Measurements from ENCODE around the gene LANCL1.
"Not testable (repeated sequence)": the region's sequence is repeated elsewhere in the genome, so short reads cannot be mapped to it uniquely, and the experiment has no call there.

LANCL1 gene

DNA sequence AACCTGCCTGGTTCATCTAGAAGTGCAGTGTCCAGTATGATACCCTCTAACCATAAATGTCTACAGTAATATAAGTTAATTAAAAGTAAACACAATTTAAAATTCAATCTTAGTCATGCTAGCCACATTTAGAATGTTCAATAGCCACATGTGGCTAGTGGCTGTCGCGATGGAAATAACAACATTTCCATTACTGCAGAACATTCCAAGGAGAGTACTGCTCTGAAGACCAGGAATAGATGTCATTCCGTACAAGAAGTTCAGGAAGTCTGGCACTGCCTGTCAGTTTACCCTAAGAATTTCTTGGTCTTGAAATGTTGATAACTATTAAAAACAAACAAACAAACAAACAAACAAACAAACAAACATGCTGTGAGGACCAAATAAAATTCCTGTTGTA is 17.2 kb downstream of the LANCL1 start:
- DNase-seq, result no peak

DNA sequence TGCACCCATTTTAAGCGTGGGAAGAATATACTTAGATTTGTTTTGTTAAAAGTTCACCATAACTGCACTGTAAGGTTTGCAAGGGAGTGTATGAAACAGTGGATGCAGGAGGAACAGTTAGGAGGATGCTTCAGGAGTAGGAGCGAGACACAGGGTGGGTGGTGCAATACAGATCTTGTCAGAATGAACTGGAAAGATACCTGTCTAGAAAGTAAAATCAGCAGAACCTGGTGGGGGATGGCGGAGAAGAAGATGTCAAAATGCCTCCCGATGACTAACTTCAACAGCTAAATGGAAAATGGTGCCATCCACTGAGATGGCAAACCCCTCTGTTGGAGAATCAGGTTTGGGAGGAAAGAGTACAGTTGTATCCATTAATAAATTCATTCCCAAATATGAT is 18.2 kb downstream of the LANCL1 start:
- DNase-seq, result no peak

DNA sequence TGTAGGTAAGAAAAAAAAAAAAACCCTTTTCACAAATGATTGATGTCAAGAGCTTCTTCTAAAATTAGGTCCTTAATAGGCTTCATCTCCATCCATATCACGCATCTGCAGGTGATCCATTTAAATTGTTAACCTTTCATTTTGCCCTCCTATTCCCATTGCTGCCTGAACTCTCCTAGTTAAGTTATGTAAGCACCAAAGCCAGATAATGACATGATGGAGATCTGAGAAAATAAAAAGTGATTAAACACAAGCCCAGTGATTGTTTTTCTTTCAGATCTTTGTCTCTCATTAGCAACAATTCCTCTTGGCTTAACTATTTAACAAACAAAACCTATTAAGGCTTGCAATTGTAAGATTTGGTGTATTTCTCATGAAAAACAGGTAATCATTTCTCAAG is 20.0 kb downstream of the LANCL1 start:
- DNase-seq, result no peak

DNA sequence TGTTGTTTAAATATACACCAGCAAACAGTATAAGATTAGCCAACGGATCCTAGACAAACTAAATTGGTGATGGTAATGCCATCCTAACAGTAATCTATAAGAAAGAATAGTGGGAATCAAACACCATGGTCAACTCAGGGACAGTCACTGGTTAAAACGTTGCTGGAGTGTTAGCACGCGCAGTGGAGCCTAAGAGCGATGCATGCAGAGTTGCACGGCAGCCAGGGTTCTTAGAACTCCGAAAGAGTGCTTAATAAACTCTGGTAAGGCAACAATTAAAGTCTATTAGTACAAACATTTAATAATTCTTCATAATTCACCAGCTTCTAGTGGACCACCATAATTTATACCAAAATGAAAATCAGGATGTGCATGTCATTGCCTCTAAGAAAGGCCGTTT is 22.2 kb downstream of the LANCL1 start:
- no peak for DNase-seq

DNA sequence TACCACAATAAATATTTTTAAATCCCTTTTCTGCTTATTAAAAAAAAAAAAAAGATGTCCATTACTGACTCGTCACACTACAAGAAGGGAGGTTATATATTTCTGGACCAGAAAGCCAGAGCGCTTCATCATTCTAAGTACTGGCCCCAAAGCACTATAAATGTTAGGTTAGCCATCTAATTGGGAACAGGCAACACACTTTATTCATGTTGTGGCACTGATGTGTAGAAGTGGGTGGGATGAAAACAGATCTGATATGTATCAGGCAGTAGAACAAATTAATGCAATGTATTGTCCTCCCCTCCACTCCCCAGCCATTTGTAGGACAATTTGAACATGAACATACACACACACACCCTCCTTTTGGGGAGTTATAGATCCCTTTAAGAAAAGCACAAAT is 24.4 kb downstream of the LANCL1 start:
- no peak for DNase-seq

DNA sequence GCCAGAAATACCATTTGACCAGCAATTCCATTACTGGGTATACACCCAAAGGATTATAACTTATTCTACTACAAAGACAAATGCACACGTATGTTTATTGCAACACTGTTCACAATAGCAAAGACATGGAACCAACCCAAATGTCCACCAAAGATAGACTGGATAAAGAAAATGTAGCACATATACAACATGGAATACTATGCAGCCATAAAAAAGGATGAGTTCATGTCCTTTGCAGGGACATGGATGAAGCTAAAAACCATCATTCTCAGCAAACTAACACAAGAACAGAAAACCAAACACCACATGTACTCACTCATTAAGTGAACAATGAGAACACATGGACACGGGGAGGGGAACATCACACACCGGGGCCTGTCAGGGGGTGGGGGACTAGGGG is 25.6 kb downstream of the LANCL1 start:
- DNase-seq, result not testable (repeated sequence)

DNA sequence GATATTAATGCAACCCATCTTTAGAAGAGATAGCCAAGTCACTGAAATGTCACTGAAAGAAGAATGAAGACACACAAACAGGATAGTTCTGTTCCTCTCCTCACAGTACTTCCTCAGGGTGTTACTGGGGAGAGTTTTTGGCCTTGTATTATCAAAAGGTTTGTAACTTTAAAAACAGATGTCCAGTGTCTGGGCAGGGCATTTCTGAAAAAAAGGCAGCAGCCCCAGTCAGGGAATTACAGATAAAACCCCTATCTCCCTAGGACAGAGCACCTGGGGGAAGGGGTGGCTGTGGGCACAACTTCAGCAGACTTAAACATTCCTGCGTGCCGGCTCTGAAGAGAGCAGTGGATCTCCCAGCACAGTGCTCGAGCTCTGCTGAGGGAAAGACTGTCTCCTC is 30.8 kb downstream of the LANCL1 start:
- DNase-seq, result no peak

DNA sequence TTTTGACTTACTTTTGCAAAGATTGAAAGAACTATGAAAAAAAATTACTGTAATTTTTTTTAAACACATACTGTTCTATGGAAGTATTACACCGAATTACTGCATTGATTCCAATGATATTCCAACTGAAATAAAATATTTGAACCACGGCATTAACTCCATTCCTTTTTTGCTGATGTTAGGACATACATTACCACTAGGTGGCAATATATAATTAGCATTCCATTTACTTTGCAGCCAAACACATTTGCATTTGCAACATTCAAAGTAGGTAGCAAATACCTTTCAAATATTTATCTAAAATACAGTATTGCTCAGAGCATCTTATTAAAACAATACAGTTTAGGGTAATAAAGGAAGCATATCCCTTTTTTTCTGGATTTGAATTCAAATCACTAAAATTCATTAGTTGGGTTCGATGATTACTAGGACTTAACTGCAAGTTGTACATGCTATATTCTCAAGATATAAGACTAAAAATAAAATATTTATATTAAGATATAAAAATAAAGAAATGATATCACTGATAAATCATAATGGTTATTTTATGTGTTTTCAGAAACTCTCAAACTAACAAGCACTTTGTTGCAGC is 31.3 kb downstream of the LANCL1 start:
- no peak for DNase-seq

DNA sequence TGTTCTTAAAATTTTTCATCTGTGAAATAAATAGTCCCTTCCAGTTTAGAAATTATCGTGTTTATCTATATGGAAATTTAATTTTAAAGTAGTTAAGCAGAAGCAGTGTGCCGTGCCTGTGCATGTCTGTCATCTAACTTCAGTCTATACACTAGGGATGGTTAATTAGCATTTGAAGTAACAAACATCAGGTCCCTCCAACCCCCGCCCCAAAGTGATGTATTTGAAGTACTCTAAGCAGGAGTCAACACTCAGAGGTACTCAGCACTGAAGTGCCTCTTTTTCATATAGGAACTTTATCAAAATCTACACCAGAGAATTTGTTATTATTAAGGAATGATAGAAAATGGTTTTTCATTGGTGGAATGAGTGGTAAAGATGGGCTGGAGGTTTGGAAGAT is 33.0 kb downstream of the LANCL1 start:
- DNase-seq, result no peak

DNA sequence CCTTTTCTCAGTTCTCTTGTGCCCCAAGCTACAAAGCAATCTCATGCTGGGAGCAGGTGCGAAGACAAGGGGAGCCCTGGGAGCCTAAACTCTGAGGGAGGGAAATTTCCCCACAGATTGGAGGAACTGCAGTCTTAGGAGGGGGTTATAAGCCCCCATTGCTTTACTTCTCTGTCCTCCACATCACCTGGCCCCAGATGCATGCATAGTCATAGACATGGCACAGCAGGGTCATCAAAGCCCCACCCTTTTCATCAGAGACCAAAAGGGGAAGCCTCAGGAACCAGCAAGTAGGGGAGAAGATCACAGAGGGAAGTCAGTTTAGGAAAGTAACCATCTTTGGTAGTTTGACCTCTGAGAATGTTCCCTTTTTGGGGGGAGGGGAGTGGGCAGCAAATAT is 33.7 kb downstream of the LANCL1 start:
- DNase-seq, result no peak

DNA sequence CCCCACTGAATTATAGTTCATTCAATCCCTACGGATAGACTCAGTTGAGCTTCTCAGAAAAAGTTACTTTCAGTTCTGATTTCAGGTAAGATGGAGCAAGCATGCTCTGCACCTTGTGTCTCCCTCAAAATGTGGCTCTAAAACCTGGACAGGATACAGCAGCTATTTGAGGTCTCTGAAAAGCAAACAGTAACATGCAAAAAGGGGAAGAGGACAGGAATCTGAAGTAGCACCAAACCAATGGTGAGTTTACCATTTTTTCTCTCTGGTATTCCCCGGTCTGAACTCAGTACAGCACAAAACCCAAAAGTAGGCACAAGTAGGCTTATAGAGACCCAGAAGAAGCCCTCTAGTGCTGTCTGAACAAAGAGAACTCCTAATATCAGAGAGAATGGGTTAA is 34.1 kb downstream of the LANCL1 start:
- no peak for DNase-seq

DNA sequence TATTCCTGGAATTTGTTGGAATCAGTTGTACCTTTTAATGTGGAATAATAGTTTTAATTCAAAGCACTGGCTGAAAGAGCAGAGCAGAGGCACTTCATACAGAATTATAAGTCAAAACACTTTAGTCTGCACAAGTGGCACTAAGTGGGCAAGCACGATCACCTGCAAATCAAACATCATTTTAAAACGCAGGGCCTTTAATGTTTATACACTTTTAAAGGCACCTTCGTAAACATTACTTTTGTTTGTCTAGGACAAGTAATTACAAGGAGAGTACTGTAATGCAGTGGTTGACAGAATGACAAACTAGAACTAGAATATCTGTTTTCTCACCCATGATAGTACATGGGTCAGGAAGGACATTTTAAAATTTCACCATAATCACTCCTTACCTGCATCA is 36.4 kb downstream of the LANCL1 start:
- no peak for DNase-seq

DNA sequence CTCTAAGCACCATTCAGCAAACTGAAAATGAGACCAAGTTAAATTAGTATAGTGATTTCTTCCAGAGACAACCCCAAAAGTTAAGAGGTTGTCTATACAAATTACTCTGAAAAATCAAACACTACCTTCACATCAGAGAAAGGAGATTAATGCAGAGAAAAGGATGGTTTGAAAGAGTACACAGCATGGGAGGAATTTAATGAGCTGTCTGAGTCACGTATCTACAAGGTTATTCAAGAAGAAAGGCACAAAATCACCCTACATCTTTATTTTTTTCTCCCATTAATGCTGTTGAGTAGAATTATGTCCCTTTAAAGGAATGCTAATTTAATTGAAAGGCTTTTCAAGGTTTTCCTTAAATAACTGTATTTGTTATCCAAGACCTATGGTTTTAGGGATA is 41.1 kb downstream of the LANCL1 start:
- DNase-seq, result no peak

DNA sequence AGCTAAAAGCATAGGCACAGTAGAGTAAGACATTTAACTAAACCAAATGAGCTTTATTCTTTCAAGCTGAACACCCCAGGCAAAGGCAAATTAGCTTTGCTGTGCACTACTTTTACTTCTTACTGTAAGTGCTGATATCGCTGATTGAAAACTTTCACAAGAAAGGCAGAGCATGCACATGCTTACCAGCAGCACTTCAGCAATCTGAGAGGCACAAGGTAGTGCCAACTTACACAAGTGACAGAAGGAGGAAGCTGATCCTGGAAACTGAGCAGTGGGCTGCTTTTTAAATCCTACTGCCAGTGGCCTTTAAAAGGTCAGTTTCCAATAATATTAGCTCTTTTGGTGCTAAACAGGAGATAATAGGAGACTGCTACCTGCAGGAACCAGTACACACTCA is 43.9 kb downstream of the LANCL1 start:
- no peak for DNase-seq

DNA sequence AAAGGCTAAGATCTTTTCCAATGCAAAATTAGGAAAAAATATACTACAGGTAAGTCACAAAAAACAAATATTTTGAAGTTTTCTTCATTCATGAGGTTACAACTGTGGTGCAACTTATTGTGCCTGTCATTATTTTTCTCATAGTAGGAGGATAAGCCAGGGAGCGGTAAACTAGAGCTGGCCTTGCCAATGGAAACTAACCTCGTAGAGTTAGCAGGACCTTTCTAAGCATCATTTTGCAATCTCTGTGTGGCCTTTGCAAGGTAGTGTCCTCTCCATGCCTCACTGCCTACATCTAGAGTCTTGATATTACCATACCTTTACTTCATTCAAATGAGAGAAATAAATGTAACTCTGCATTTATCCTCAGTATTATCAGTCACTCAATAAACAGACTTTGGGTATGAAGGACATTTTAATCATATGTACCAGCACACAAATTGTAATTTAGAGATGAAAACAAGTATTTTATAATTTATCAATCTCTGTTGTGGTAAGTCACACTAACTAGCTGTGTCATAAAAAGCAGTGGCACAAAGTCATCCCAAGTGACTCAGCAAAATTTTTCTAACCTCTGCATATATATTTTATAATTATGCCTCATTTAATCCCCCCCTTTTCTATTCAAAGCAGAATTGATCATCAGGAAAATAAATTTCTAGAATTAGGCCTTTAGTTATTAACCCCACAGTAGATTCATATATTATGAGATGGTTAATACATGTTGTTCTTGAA is 47.0 kb downstream of the LANCL1 start:
- DNase-seq, result no peak

DNA sequence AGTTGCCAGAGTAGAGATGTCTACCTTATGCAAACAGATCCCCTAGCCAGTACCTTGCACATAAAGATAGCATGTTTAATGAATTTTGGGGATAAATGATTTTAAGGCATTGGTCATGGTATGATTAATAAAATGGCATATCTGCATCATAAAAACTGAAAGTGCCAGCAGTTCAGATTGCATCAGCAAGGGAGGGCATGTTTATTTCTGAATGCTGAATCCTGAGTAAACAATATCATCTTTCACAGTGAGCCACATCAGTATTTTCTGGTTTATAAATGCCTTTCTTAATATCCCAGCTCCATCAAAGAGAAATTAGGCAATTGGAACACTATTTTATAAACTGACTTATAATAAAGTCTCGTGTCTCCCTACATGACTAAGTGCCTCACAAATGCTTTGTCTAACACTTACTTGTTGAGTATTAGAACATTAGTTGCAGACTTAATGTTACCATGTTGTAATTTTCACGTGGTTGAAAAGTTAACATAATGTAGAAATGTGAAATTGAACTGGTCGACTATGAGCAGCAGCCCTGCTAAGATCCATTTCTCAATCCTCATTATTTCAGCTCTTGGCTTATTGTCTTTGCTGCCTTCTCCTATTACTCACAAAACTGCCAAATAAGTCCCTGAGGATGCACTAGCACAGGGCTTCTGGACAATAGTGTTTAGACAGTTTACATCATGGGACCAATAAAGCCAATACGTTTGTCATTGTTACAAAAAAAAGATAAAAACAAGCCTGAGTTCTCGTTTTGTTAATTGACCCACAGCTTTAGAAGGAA is 48.0 kb downstream of the LANCL1 start:
- DNase-seq, result no peak

DNA sequence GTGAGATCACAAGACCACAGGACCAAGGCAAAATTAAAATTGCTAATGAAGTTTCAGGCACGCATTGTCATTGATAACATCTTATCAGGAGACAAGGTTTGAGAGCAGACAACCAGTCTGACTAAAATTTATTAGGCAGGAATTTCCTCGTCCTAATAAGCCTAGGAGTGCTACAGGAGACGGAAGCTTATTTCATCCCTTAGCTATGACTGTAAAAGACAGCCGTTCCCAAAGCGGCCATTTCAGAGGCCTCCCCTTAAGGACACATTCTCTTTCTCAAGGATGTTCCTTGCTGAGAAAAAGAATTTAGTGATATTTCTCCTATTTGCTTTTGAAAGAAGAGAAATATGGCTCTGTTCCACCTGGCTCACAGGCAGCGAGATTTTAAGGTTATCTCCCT is 49.2 kb downstream of the LANCL1 start:
- not testable (repeated sequence) for DNase-seq

DNA sequence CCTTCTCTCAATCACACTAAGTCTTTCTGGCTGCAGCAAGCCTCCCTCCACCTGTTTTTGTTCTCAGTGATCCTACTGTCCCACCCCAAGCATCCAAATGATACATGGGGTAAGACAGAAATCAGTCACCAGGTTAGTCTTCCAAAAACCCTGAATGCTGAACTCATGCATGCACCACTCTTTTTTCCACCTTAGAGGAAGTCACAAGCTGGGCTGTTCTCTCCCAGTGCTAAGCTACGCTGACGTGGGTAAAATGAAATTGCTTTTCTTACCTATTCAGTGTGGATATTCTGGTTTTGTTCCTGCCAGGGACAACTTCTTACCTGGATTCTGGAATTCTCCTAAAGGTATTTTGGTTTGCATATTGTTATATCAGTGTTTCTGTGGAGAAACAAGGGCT is 54.2 kb downstream of the LANCL1 start:
- no peak for DNase-seq

DNA sequence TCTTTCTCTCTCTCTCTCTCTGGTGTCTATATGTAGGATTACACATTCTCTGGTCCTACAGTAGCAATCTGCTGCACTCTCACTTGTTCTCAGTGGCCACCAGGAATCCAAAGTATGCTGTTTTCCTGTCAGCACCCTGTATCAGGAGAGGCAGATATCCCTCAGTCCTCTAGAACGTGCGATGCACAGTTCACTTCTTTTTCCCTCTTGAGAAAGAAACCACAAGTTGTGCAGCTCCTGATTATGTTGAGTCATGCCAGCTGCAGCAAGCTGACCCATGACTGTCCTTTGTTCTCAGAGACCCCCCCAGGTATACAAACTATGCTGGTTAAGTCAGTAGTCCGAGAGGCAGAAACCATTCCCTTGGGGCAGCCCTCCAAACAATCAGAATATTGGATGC is 54.6 kb downstream of the LANCL1 start:
- no peak for DNase-seq

DNA sequence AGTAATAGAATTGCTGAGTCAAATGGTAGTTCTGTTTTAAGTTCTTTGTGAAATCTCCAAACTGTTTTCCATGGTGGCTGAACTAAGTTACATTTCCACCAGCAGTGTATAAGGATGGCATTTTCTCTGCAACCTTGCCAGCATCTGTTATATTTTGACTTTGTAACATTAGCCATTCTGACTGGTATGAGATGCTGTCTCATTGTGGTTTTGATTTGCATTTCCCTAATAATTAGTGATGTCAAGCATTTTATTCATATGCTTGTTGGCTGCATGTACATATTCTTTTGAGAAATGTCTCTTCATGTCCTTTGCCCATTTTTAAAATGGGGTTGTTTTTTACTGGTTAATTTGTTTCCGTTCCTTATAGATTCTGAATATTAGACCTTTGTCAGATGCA is 63.9 kb downstream of the LANCL1 start:
- DNase-seq, result no peak

DNA sequence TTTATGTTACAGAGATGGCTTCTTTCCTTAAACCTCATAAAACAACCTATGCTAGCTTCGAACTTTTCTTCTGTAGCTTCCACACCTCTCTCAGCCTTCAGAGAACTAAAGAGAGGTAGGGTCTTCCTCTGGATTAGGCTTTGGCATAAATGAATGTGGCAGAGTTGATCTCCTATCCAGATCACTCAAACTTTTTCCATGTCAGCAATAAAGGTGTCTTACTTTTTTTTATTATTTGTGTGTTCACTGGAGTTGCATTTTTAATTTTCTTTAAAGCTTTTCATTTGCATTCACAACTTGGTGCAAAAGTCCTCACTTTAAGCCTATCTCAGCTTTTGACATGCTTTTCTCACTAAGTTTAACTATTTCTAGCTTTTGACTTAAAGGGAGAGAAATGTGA is 66.0 kb downstream of the LANCL1 start:
- no peak for DNase-seq

DNA sequence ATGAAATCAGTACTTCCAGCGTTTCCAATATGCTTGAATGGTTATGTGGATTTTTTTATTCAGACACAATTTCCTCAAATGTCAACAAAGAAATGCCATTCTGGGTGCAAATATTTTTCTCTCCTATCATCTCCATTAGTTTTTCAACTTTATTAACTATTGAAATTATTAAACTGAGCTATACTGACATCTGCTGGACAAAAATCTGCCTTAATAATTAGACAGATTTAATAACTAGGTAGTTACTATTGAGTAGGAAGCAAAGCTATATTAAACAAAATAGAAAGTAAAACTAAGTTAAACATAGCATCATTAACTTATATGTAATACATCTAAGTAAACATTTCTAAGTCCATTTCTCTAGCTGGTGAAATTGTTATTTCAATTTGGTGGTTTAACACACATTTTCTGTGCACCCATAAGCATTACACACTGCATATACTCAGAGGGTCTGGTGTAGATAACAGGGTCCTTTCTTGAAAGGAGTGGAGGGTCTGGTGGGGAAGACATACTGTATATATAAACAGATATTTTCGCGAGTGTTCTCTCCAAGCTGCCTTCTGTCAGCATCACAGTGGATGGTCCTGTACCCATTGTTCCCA is 77.0 kb downstream of the LANCL1 start:
- no peak for DNase-seq

DNA sequence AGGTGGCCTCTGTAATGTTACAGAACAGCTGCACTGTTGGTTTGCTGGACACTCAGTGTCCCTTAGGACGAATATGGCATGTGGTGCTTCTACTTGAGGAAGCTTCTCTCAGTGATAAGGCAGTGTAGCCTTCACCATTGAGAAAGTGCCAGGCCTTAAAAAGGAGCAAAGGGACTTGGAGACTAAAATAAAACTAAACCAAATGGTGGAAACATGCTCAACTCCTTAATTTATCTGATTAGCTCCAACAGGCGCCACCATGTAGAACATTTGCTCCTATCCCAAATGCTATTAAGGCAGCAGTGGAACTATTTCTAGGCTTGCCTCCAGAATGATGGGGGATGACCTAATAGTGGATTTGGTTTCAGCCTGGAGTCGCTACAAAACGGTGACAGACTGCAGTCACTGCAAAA is 84.1 kb downstream of the LANCL1 start:
- no peak for DNase-seq

DNA sequence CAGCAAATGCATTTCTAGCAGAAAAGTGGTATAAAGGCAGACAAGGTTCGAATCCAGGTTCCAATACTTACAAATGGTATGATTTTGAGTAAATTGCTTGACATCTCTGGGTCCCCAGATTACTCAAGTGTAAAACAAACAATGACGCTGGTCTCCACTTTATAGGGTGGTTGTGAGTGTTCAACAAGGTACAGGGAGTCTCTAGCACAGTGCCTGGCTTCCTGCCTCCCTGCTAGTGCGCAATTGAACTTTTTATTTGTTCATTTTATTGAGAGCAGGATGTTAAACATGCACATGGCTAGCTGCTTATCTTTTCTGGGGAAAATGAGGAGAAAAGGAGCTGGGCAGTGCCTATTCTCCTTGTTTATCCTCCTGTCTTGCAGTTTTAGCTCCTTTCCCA is 86.7 kb downstream of the LANCL1 start:
- no peak for DNase-seq

Measured in stimulated activated CD4-positive, alpha-beta T cell treated with anti-CD3 and anti-CD28 coated beads, Interleukin-1b, Interleukin-23, amount 100 ng/mL, for 48 hours (primary cell).